HG02623 (cell line): ENCODE measurements around the gene PHC2.

Source experiments
- ATAC-seq: cut with Tn5 transposase; IDR thresholded peaks from one replicate; pipeline ENCODE4 v1.9.1; 2021; ENCODE audit warnings: moderate library complexity; ENCODE audit not compliant: unreplicated experiment

Gene PHC2

DNA sequence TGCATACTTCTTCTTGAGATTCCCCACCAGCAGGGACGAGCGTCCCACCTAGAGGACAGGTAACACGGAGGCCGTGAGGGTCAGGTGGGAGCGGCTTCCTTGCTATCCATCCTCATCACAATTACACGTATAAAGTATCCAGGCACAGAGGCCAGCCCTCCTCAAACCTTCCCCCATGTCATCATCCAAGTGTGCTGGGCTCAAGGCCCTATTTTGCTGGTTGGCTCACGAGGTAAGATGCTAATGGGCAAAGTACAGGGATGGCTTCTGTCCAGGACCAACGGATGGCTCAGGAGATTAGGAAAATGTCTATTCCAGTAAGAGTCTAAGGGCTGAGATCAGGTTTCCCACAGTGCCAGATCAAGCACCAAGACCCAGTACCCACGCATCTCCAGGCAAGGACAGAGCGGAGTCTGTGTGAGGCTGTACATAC, 98.5 kb downstream of the PHC2 start:
- no peak for ATAC-seq

DNA sequence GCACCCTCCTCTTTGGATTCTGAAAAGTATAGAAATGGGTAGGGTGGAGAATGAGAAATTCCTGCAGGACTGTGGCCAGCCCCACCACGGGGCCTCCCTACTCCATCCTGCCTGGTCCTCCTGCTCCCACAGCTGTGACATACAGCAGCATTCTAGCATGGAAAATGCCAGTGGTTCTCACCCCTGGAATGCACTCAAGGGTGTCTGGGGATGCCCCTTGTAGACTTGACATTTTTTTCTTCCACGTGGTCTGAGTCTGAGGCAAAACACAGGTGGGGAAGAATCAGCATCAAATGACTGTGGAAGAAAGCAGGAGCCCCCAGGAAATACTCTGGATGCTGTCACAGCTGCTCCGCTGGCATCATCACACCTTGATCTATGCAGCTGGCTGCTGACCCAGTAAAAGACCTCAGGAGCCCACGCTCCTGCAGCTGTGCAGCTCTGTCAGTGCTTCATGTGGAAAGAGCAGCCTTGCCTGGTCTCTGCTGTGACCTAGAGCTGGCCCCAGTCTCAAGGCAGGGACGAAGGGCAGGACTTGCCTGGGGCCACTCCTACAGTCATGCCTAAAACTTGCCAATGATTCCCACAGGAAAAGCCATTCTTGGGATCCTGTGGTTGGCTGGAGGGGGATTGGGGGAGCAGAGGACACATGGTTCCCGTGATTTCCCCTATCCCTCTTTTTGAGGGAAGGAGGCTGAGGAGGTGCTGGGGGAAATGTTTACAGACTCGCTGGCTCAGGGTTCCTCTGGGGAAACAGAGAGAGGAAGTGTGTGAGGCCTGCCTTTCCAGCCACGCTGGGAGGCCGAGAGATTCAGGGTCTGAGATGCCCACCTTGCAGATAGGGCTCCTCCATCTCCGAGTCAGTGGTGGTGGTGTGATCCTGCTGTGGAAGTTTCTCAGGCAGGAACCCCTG, 99.2 kb downstream of the PHC2 start:
- ATAC-seq: no peak

DNA sequence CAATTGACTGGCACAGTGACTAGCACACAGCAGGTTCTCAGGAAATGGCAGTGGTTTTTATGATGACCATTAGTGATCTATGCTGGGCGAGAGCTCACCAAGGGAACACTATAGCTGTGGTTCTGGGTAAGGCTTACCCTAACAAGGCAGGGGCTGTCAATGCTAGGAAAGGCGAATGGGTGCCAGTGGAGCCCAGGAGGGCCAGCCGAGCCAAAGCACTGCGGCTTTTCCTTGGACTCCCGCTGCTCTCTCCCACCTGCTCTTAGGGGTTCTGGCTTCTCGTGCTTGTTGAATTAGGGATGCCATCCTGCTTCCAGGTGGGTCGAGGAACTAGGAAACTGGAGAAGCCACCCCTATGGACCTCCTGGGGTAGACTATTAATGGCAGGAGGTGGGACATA, 100.0 kb downstream of the PHC2 start:
- ATAC-seq: no peak

GRCh38 chr1:33330361-33330890, 100.5 kb downstream of the PHC2 start:
- ATAC-seq: no peak

DNA sequence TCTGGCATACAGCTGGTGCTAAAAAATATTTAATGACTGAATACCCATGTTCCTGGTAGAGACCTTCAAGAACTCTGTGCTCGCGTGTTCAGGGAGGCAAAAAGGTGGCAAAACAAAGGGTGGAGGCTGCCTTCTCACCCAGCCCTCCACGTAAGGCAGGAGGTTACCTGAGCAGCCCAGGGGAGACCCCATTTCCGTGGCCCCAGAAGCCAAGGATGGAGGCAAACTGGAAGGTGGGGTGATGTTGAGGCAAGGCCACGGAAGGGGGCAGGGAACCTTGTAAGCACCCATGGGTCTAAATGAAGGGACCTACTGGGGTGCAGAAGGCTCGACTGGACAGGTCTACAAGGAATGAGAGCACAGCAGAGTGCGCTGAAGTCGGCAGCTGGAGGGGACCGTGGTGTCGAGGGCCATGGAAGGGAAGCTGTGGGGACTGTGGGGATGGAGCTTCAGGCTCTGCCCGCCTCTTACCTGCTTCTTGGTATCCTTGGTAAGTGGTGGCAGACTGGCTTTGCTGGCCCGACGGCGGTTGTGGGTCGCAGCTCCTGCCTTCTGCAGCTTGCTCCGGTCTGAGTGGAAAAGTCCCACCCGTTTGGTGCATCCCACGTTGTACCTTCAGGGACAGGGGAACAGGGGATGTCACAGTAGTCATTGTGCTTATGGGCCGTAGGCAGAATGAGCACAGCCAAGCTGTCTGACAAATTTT, 101.1 kb downstream of the PHC2 start:
- ATAC-seq: no peak

GRCh38 chr1:33328817-33329216, 102.1 kb downstream of the PHC2 start:
- no peak for ATAC-seq

- ATAC-seq: no peak
Measured at GRCh38 chr1:33327587-33328325, 103.1 kb downstream of the PHC2 start.

GRCh38 chr1:33326785-33327184, 104.1 kb downstream of the PHC2 start:
- ATAC-seq: no peak

DNA sequence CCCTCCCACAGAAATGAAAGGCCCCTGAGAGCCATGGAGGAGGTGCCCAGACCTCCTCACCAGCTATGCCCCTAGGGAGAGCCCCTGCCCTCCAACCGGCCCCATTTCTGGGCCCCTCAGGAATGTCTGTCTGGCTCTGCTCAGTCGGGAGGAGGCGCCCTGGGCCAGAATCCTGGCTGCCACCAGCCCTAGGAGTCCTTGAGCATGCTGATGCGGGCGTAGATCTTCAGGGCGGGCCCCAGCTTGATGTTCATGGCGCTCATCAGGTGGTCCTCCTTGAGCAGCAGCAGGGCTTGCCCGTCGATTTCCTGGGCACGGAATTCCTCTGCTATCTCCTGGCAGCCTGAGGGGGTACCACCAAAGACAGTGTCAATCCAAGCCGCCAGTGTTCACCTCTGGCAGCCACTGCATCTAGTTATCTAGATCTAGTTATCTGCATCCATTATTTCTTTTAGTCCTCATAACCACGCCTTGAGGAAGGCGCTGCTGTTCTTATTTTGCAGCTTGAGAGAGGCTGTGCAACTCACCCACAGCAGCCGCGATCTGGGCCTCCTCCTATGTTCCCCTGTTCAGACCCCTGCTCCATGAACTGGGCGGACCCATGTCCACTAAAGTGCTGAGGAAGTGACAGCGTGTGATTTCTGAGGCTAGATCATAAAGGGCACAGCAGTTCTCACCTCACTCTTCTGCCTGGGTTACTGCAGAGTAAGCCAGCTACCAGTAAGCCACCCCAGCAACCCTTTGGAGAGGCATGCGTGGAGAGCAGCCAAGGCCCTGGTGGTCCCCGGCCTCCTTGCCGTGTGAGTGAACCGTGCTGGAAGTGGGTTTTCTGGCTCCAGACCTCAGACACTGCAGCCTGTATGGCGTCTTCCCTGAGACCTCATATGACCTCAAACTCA, 106.0 kb downstream of the PHC2 start:
- ATAC-seq: no peak

- ATAC-seq: no peak
Measured at GRCh38 chr1:33323663-33324477, 107.0 kb downstream of the PHC2 start.

DNA sequence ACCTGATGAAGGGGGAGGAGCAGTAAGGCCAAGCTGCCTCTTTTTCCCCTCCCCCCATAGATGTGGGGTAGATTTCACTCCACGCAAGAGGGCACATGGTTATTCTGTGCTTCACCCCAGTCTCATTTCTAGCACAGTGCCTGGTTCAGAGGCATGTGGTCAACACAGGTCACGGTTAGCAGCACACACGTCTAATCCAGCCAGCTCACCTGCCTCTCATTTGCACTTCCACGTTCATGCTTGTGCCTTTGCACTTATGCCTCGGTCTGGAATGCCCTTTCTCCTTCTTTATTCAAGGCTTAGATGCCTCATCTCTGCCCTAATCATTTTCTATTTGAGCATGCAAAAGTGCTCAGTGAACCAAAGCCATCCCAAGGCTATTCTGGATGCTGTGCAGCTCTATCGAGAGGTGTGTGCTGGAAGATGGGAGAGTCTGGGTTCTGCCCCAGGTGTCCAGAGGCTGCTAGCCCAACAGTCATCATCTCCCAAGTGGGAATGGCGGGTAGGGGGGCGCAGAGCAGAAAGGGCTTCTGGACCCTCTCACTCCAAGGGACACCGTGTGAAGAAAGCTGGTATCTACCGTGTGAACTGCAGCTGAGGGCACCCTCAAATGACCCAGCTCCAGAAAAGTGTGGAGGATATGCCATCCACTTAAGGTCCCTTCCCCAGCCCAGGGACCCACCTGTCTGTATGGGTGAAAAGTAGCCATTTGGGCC, 107.9 kb downstream of the PHC2 start:
- no peak for ATAC-seq

GRCh38 chr1:33322109-33322508, 108.8 kb downstream of the PHC2 start:
- no peak for ATAC-seq

DNA sequence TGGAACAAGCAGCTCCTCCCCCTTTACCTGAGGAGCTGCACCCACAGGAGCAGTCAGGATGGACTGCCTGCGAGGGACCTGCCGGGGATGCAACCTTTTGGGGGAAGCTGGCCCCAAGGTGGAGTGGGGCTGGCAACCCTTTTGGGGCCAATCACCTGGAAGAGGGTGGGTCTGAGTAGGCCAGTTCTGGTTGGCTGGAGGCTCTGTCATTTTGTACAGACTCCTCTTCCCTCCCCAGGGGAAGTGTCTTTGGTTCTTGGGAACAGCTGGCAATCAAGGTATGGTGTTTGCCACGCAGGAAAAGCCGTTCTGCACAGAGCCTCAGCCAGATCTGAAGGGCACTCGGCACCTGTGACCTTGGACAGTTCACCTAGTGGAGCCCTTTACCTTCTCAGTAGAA, 109.7 kb downstream of the PHC2 start:
- no peak for ATAC-seq

DNA sequence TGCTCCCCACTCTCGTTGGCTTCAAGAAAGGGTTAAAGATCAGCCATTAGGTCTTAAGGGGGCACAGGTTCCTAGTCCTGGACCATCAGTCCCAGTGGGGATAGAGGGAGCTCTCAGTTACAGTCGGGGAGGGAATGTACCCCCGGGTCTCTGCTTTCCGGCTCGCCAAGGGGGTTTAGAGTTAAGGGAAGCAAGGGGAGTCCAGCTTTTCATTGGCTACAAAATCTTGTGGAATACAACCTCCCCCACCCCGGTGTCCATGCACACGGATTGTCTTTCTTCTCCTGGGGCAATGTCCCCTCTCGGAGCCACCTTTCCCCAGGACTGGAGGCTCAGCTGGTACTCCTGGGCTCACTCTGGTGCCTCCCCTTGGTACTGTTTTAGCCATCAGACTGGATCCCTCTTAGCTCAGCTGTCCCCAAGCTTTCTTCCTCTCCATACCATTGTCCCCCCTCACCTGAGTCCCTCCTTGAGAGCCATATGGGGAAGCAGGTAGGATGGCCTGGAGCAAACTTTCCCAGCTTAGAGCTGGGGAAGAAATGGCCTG, 110.2 kb downstream of the PHC2 start, which contains the start of gene A3GALT2:
A3GALT2 (minus strand) TSS at position 480 of the 547 bp plus-strand sequence; CDS start at position 480, 0 bp downstream.
- ATAC-seq: no peak

DNA sequence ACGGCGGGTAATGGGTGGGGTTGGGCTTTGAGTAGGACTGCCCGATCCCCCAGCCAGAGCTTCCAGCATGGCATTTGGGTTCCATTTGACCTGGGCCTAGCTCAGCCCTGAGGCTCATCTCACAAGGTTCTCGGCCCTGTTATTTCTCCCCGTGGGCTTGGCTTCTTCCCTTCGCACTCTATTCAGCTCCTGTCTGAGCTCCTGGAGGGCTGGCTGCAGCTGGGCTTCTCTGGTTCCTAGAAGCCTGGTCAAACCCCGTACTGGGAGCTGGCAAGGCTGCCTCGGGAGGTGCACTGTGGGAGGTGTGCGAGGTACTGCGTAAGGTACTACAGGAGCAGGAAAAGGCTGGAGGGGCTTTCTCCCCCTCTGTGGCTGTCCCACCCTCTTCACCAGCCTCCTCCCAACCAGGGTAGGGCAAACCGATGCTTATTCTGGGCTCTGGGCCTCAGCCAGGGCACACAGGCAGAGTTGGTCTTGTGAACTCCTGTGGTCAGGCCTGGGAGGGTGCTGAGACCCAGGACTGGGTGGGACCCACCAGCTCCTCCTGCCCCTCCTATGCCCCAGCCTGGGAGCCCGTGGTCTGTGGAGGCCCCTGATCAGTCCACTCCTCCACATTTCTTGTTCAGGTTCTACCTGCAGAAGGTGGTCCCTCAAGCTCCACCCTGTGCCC, 110.8 kb downstream of the PHC2 start:
- no peak for ATAC-seq

GRCh38 chr1:33319186-33319948, 111.5 kb downstream of the PHC2 start:
- ATAC-seq: no peak

- no peak for ATAC-seq
Measured at GRCh38 chr1:33317946-33318345, 112.9 kb downstream of the PHC2 start.
